K562 (cell line): ENCODE measurements around the gene CTH. TPM values are rescaled to one million over a fixed set of nuclear protein-coding genes. Genes with fewer than 3 reads are reported as not detected.

Experiments used
- ATAC-seq: fragments of 200-7000 bp; cut with Tn5 transposase; 3 replicates; pipeline ENCODE4 v1.9.1; 2020; ENCODE audit warnings: moderate library complexity
- BruUV-seq: library from RNA; stranded (reverse); fragments of 400-500 nt; replicated peaks from 2 replicates; lab custom pipeline; 2021; lab: Mats Ljungman, UMichigan
- CTCF ChIA-PET: fragments of 300-600 bp; formaldehyde crosslinking; extraction: SDS; loops from one replicate; lab custom pipeline; 2021; ENCODE audit warnings: low intra/inter-chr PET ratio; lab: Yijun Ruan, JAX
- POLR2A ChIA-PET: fragments of 300-600, 350-650 bp; sonication (Branson Sonifier 250); formaldehyde crosslinking; extraction: SDS; loops from one replicate; lab custom pipeline; 2021; ENCODE audit warnings: antibody characterized with exemption, inconsistent platforms; lab: Yijun Ruan, JAX
- DNase-seq, 4 experiments: peaks; one replicate each; pipeline versions ENCODE4 v3.0.0 to v3.0.0-alpha.2; 2011 to 2018; ENCODE audit warnings: low spot score in 3 of 4, mixed read lengths in 3 of 4; ENCODE audit errors: extremely low read depth in 1 of 4
- FAIRE-seq: peaks from 2 replicates; lab custom pipeline; 2011; peaks lifted over from hg19 to GRCh38; lab: Jason Lieb, UNC
- H2AFZ ChIP-seq: 2 replicates; pipeline ENCODE4 v1.6.0; 2011; ENCODE audit warnings: low read depth, low read length, control low read depth, inconsistent platforms
- H3K27ac ChIP-seq: fragments of 200-600 bp; 3 replicates; pipeline ENCODE4 v1.8.0; 2011; ENCODE audit warnings: low read depth, mild to moderate bottlenecking, control low read depth, inconsistent platforms, low read length, moderate library complexity, mixed read lengths; ENCODE audit errors: extremely low read depth
- H3K27me3 ChIP-seq, 2 experiments: fragments of 300-600 bp in 1 of 2; 2 replicates in 1 of 2; 3 replicates in 1 of 2; pipeline versions ENCODE4 v1.6.0 to v1.8.0; 2011; ENCODE audit warnings: inconsistent platforms in 2 of 2, low read length in 2 of 2, mild to moderate bottlenecking in 1 of 2, mixed read lengths in 1 of 2, moderate library complexity in 1 of 2; ENCODE audit not compliant: control insufficient read depth in 2 of 2, insufficient read depth in 2 of 2
- H3K36me3 ChIP-seq: fragments of 300-600 bp; 3 replicates; pipeline ENCODE4 v1.8.0; 2011; ENCODE audit warnings: mild to moderate bottlenecking, low read length, inconsistent platforms; ENCODE audit not compliant: control insufficient read depth, insufficient read depth
- H3K4me1 ChIP-seq, 2 experiments: fragments of 200-600 bp in 1 of 2; replicated peaks in 1 of 2; 2 replicates in 1 of 2; 3 replicates in 1 of 2; pipeline versions ENCODE4 v1.5.1 to v1.8.0; 2011; ENCODE audit warnings: inconsistent platforms in 2 of 2, low read length in 2 of 2, mild to moderate bottlenecking in 1 of 2, mixed read lengths in 1 of 2, moderate library complexity in 1 of 2; ENCODE audit not compliant: control insufficient read depth in 2 of 2, insufficient read depth in 2 of 2
- H3K4me2 ChIP-seq: 2 replicates; pipeline ENCODE4 v1.6.1; 2011; ENCODE audit warnings: low read length, control low read depth, inconsistent platforms, mixed read lengths; ENCODE audit not compliant: insufficient read depth
- H3K4me3 ChIP-seq: fragments of 200-600 bp; sonication (generic), shearing (Covaris generic); 2 replicates; pipeline ENCODE4 v1.5.1; 2016; ENCODE audit warnings: control low read depth, inconsistent platforms
- H3K79me2 ChIP-seq: fragments of 200-600 bp; 3 replicates; pipeline ENCODE4 v1.8.0; 2011; ENCODE audit warnings: low read length, inconsistent platforms; ENCODE audit not compliant: control insufficient read depth, insufficient read depth
- H3K9ac ChIP-seq, 2 experiments: 2 replicates each; pipeline versions ENCODE4 v1.6.0 to v1.6.1; 2011; ENCODE audit warnings: low read depth in 2 of 2, low read length in 2 of 2, control low read depth in 1 of 2, inconsistent platforms in 1 of 2, mild to moderate bottlenecking in 1 of 2, mixed read lengths in 1 of 2; ENCODE audit not compliant: insufficient read depth in 1 of 2
- H3K9me1 ChIP-seq: one replicate; pipeline ENCODE4 v1.6.0; 2011; ENCODE audit warnings: inconsistent platforms, mild to moderate bottlenecking, low read length, moderate library complexity; ENCODE audit not compliant: control insufficient read depth, insufficient read depth
- H3K9me3 ChIP-seq: replicated peaks from 2 replicates; pipeline ENCODE4 v1.5.1; 2011; ENCODE audit warnings: low read depth, low read length, inconsistent platforms; ENCODE audit not compliant: control insufficient read depth, insufficient read depth
- H4K20me1 ChIP-seq: replicated peaks from 2 replicates; pipeline ENCODE4 v1.6.1; 2011; ENCODE audit warnings: low read length, inconsistent platforms, mixed read lengths; ENCODE audit not compliant: control insufficient read depth, insufficient read depth
- FOXJ3 ChIP-seq: sonication (generic); formaldehyde crosslinking; IDR thresholded peaks from 2 replicates; pipeline ENCODE4 v1.4.0; 2020; ENCODE audit warnings: mild to moderate bottlenecking, missing genetic modification reagents
- KDM2B ChIP-seq: fragments of 250-450 bp; sonication (Bioruptor Pico); IDR thresholded peaks from 2 replicates; pipeline ENCODE4 v1.8.0; 2021; ENCODE audit warnings: mild to moderate bottlenecking, moderate library complexity
- MEF2A ChIP-seq: IDR thresholded peaks from 2 replicates; pipeline ENCODE4 v1.6.1; 2011; ENCODE audit warnings: low read depth, mild to moderate bottlenecking, low read length, moderate library complexity; ENCODE audit not compliant: control insufficient read depth
- SMAD4 ChIP-seq: fragments of 250-450 bp; sonication (Bioruptor Pico); conservative IDR thresholded peaks from 2 replicates; pipeline ENCODE4 v1.8.0; 2021; ENCODE audit warnings: inconsistent platforms, mild to moderate bottlenecking, moderate library complexity
- ZNF174 ChIP-seq: fragments of 250-450 bp; sonication (Bioruptor Pico); IDR thresholded peaks from 2 replicates; pipeline ENCODE4 v1.4.0; 2020; ENCODE audit warnings: mild to moderate bottlenecking
- ZSCAN32 ChIP-seq: fragments of 450-650 bp; formaldehyde crosslinking; IDR thresholded peaks from 2 replicates; pipeline ENCODE4 v1.4.0; 2020; ENCODE audit warnings: mild to moderate bottlenecking, moderate library complexity
- WGBS: fragments of 100-300 bp; shearing (Covaris generic); methylation state at CpG from one replicate; pipeline ENCODE4 v1.1.6; 2016; ENCODE audit warnings: low coverage, mixed read lengths; ENCODE audit not compliant: insufficient coverage; ENCODE audit errors: missing lambda C conversion rate; 5-methylcytosine and 5-hydroxymethylcytosine counted together
- in situ Hi-C: fragments of 300-500 bp; cut with MboI; formaldehyde crosslinking; loops from 4 replicates; pipeline ENCODE4 v1.15.0; 2018; ENCODE audit warnings: inconsistent platforms, mixed read lengths
- intact Hi-C: fragments of 100-400 bp; cut with micrococcal nuclease; formaldehyde crosslinking; loops from 2 replicates; pipeline ENCODE4 v1.14.2; 2022
- polyA plus RNA-seq, 8 experiments: library from polyadenylated mRNA; depleted of rRNA in 4 of 8; stranded (reverse) in 5 of 8; unstranded in 3 of 8; fragments of >200 nt; fragmentation: Nextera tagmentation in 2 of 8; fragmentation: Illumina TruSeq in 1 of 8; extraction: Ambion mirVana in 2 of 8; extraction: Trizol in 1 of 8; gene quantifications; 2 replicates each; pipeline versions ENCODE4 v1.2.1 to v1.2.3, GENCODE V29; 2011 to 2014; ENCODE audit warnings: inconsistent platforms in 1 of 8, missing spikeins in 1 of 8
- total RNA-seq, 7 experiments: library from RNA; depleted of rRNA in 6 of 7; stranded (reverse); fragments of >200 nt in 6 of 7; fragmentation: Illumina TruSeq in 2 of 7; extraction: Trizol in 2 of 7; gene quantifications; 2 replicates each; pipeline versions ENCODE4 v1.2.1 to v1.2.3, GENCODE V29; 2011 to 2021; ENCODE audit warnings: low replicate concordance in 1 of 7
- TF ChIP-seq, protein P1 (sequence below): sonication (generic); formaldehyde crosslinking; IDR thresholded peaks from 2 replicates; pipeline ENCODE4 v1.8.0; 2022; ENCODE audit warnings: missing genetic modification reagents, mild to moderate bottlenecking, borderline replicate concordance
- TF ChIP-seq, protein P2 (sequence below): fragments of 250-450 bp; sonication (Bioruptor Pico); IDR thresholded peaks from 2 replicates; pipeline ENCODE4 v1.5.0; 2022; ENCODE audit warnings: mild to moderate bottlenecking
- TF ChIP-seq, protein P3 (sequence below): sonication (generic); formaldehyde crosslinking; IDR thresholded peaks from 2 replicates; pipeline ENCODE4 v1.8.1; 2022; ENCODE audit warnings: missing genetic modification reagents
- TF ChIP-seq, protein P4 (sequence below): fragments of 250-450 bp; sonication (Bioruptor Pico); IDR thresholded peaks from 2 replicates; pipeline ENCODE4 v1.8.0; 2021; ENCODE audit warnings: moderate library complexity, mild to moderate bottlenecking, inconsistent platforms
- TF ChIP-seq, protein P5 (sequence below): sonication (generic); formaldehyde crosslinking; IDR thresholded peaks from 2 replicates; pipeline ENCODE4 v1.8.0; 2022; ENCODE audit warnings: missing genetic modification reagents, mild to moderate bottlenecking, borderline replicate concordance

Gene CTH
- total and polyA plus RNA-seq, 9 of the 15 experiments (the other 6 are each of a cell fraction or from before 2014, with no cell fraction given) = 8.0 to 54.4 (median 30.9) TPM

DNA sequence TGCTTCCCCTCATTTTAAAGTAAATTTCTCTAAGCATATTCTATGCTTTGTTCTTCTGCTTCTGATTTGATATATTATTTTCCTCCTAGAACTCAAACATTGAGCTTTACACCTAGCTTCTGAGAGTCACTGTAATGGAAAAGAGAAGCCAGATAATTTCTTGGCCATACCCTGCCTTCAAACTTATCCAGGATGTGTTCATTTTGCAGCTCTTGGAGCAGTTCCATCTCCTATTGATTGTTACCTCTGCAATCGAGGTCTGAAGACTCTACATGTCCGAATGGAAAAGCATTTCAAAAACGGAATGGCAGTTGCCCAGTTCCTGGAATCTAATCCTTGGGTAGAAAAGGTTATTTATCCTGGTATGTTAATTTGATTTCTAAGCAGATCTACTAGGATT lies 20.8 kb downstream of the CTH start:
- 32% methylated on average over 3 of the region's 3 CpGs for WGBS
- H3K9ac ChIP-seq = no peak overlapping the region
- ATAC-seq (no peak), FAIRE-seq (no peak), DNase-seq (no peak)
- in situ Hi-C loops (no loop called here), intact Hi-C loops (no loop called here)
- no TSS peak for BruUV-seq
- no peak overlapping the region for H2AFZ ChIP-seq
- TF ChIP-seq MEF2A (no peak), SMAD4 (CRISPR knock-in tag) (no peak), ZSCAN32 (CRISPR knock-in tag) (no peak), KDM2B (no peak), FOXJ3 (no peak), ZNF174 (no peak)
- TF ChIP-seq, protein P1, sequence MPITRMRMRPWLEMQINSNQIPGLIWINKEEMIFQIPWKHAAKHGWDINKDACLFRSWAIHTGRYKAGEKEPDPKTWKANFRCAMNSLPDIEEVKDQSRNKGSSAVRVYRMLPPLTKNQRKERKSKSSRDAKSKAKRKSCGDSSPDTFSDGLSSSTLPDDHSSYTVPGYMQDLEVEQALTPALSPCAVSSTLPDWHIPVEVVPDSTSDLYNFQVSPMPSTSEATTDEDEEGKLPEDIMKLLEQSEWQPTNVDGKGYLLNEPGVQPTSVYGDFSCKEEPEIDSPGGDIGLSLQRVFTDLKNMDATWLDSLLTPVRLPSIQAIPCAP = no peak
- TF ChIP-seq, protein P2, sequence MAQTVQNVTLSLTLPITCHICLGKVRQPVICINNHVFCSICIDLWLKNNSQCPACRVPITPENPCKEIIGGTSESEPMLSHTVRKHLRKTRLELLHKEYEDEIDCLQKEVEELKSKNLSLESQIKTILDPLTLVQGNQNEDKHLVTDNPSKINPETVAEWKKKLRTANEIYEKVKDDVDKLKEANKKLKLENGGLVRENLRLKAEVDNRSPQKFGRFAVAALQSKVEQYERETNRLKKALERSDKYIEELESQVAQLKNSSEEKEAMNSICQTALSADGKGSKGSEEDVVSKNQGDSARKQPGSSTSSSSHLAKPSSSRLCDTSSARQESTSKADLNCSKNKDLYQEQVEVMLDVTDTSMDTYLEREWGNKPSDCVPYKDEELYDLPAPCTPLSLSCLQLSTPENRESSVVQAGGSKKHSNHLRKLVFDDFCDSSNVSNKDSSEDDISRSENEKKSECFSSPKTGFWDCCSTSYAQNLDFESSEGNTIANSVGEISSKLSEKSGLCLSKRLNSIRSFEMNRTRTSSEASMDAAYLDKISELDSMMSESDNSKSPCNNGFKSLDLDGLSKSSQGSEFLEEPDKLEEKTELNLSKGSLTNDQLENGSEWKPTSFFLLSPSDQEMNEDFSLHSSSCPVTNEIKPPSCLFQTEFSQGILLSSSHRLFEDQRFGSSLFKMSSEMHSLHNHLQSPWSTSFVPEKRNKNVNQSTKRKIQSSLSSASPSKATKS (CRISPR knock-in tag) = no peak
- TF ChIP-seq, protein P3, sequence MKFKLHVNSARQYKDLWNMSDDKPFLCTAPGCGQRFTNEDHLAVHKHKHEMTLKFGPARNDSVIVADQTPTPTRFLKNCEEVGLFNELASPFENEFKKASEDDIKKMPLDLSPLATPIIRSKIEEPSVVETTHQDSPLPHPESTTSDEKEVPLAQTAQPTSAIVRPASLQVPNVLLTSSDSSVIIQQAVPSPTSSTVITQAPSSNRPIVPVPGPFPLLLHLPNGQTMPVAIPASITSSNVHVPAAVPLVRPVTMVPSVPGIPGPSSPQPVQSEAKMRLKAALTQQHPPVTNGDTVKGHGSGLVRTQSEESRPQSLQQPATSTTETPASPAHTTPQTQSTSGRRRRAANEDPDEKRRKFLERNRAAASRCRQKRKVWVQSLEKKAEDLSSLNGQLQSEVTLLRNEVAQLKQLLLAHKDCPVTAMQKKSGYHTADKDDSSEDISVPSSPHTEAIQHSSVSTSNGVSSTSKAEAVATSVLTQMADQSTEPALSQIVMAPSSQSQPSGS (CRISPR knock-in tag) = no peak
- TF ChIP-seq, protein P4, sequence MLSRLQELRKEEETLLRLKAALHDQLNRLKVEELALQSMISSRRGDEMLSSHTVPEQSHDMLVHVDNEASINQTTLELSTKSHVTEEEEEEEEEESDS = no peak
- TF ChIP-seq, protein P5, sequence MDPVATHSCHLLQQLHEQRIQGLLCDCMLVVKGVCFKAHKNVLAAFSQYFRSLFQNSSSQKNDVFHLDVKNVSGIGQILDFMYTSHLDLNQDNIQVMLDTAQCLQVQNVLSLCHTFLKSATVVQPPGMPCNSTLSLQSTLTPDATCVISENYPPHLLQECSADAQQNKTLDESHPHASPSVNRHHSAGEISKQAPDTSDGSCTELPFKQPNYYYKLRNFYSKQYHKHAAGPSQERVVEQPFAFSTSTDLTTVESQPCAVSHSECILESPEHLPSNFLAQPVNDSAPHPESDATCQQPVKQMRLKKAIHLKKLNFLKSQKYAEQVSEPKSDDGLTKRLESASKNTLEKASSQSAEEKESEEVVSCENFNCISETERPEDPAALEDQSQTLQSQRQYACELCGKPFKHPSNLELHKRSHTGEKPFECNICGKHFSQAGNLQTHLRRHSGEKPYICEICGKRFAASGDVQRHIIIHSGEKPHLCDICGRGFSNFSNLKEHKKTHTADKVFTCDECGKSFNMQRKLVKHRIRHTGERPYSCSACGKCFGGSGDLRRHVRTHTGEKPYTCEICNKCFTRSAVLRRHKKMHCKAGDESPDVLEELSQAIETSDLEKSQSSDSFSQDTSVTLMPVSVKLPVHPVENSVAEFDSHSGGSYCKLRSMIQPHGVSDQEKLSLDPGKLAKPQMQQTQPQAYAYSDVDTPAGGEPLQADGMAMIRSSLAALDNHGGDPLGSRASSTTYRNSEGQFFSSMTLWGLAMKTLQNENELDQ = no peak
- H3K27ac ChIP-seq = no peak overlapping the region
- no peak overlapping the region for H3K4me3 ChIP-seq
- CTCF ChIA-PET = no interaction called here
- no peaks in the 10 kb centered on the region for H3K27me3 ChIP-seq
- H3K36me3 ChIP-seq = peaks cover 47% of the 10 kb centered on the region
- H3K4me1 ChIP-seq = no peaks in the 10 kb centered on the region
- H4K20me1 ChIP-seq = no peaks in the 10 kb centered on the region
- H3K9me1 ChIP-seq = no peaks in the 10 kb centered on the region
- no peak overlapping the region for H3K4me2 ChIP-seq
- POLR2A ChIA-PET = interaction anchor here (0.5 to 1.8 kb wide), 2 partner anchors 11 to 553 kb away, joined by 5 to 11 read pairs; no protein-coding TSS in a partner anchor
- H3K9me3 ChIP-seq = no peaks in the 10 kb centered on the region
- H3K79me2 ChIP-seq = no peaks in the 10 kb centered on the region
